H1 (cell line): ENCODE measurements around the gene TMED8. TPM values are rescaled to one million over a fixed set of nuclear protein-coding genes. Genes with fewer than 3 reads are reported as not detected.

Source experiments
- BACH1 ChIP-seq: IDR thresholded peaks from 2 replicates; pipeline ENCODE4 v1.6.1; 2012; ENCODE audit warnings: low read length, improper control_type of control experiment
- EP300 ChIP-seq, 2 experiments: IDR thresholded peaks; 1 replicate in 1 of 2; 2 replicates in 1 of 2; pipeline ENCODE4 v1.6.1; 2011 to 2012; ENCODE audit warnings: low read depth in 2 of 2, low read length in 2 of 2, mild to moderate bottlenecking in 2 of 2, borderline replicate concordance in 1 of 2, inconsistent platforms in 1 of 2, moderate library complexity in 1 of 2
- JUN ChIP-seq: IDR thresholded peaks from 2 replicates; pipeline ENCODE4 v1.6.1; 2011; ENCODE audit warnings: low read depth, mild to moderate bottlenecking, improper control_type of control experiment, low read length
- MAFK ChIP-seq: IDR thresholded peaks from 2 replicates; pipeline ENCODE4 v1.6.1; 2012; ENCODE audit warnings: low read depth, mild to moderate bottlenecking, improper control_type of control experiment, low read length
- PHF8 ChIP-seq: fragments of 200-600 bp; sonication (generic); conservative IDR thresholded peaks from 2 replicates; pipeline ENCODE4 v1.7.1; 2012; ENCODE audit warnings: low read depth, mild to moderate bottlenecking, inconsistent platforms, low read length, moderate library complexity
- SP1 ChIP-seq: IDR thresholded peaks from 2 replicates; pipeline ENCODE4 v1.6.1; 2011; ENCODE audit warnings: low read depth, low read length
- TCF12 ChIP-seq: IDR thresholded peaks from 2 replicates; pipeline ENCODE4 v1.6.1; 2011; ENCODE audit warnings: low read depth, mild to moderate bottlenecking, low read length
- polyA plus RNA-seq, 7 experiments: library from polyadenylated mRNA; depleted of rRNA in 3 of 7; stranded (reverse) in 5 of 7; unstranded in 2 of 7; fragments of >200 nt in 5 of 7; fragments of 200-250 nt in 2 of 7; gene quantifications; 1 replicate in 5 of 7; 2 replicates in 1 of 7; 4 replicates in 1 of 7; pipeline versions ENCODE4 v1.2.1 to v1.2.3, GENCODE V29; 2011 to 2013; ENCODE audit warnings: missing spikeins in 2 of 7, mixed read lengths in 2 of 7
- total RNA-seq: library from RNA; stranded (reverse); fragmentation: NEBNext Ultra II Directional; extraction: Animal tissue kit (Norgen Biotek cat#: 25700); gene quantifications from 2 replicates; pipeline ENCODE4 v1.2.1, GENCODE V29; 2021

Gene TMED8
- total and polyA plus RNA-seq, 2 of the 8 experiments (the other 6 are each of a cell fraction or from before 2014, with no cell fraction given) = 5.5 to 13.4 TPM

DNA sequence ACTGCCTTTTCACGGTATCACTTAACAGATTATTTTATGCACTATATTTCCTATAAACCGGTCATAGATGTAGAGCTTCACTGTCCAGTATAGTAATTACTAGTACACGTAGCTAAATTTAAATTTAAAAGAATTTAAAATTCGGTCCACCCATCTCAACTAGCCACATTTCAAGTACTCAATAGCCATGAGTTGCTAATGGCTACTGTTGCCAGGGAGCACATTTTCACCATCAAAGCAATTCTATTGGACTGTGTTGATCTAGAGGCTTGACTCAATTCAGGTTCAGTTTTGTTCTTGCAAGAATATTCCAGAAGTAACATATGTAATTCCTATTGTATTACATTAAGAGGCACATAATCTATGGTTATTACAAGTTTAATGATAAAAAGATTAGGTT lies 20.0 kb downstream of the TMED8 start (continued):
- TF ChIP-seq EP300 (IDR thresholded peaks at IDR 0.05; ENCODE audit: borderline replicate concordance in 1 of 2, low read depth in 2 of 2, low read length in 2 of 2) = no peak
- no peak for TF ChIP-seq JUN
- no peak for TF ChIP-seq TCF12
- no peak for TF ChIP-seq MAFK
- TF ChIP-seq PHF8 = no peak
- no peak for TF ChIP-seq SP1
- no peak for TF ChIP-seq BACH1
